GM18861 (cell line): ENCODE measurements around the gene SQOR.
"Not testable (repeated sequence)": the region's sequence is repeated elsewhere in the genome, so short reads cannot be mapped to it uniquely, and the experiment has no call there.

Experiments
- ATAC-seq: cut with Tn5 transposase; IDR thresholded peaks from one replicate; pipeline ENCODE4 v1.9.1; 2021; ENCODE audit not compliant: unreplicated experiment

SQOR gene

DNA sequence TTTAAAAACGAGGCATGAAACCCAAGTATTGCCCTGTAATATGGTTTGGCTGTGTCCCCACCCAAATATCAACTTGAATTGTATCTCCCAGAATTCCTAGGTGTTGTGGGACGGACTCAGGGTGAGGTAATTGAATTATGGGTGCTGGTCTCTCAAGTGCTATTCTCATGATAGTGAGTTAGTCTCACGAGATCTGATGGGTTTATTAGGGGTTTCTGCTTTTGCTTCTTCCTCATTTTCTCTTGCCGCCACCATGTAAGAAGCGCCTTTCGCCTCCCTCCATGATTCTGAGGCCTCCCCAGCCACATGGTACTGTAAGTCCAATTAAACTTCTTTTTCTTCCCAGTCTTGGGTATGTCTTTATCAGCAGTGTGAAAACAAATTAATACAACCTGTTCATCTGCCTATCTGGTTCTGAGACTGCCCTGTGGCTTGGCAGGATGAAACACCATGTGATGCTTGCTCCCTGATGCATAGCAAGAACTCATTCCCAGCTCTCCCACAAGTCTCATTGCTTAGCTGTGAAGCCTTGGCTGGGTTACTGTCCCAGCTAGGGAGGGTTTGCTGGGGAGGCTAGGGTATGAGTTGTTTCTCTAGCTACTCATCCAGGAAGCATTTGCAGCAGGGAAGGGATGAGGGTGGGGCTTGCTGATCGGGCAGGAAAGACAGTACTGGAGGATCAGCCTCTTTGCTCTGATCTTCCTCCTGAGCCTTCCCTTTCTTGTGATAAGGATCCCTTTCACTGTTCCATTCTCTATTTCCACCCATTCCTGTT, 3.7 kb upstream of the SQOR start:
- no peak for ATAC-seq

- ATAC-seq: no peak
Observed at GRCh38 chr15:45631776-45632175, 3.1 kb upstream of the SQOR start.

DNA sequence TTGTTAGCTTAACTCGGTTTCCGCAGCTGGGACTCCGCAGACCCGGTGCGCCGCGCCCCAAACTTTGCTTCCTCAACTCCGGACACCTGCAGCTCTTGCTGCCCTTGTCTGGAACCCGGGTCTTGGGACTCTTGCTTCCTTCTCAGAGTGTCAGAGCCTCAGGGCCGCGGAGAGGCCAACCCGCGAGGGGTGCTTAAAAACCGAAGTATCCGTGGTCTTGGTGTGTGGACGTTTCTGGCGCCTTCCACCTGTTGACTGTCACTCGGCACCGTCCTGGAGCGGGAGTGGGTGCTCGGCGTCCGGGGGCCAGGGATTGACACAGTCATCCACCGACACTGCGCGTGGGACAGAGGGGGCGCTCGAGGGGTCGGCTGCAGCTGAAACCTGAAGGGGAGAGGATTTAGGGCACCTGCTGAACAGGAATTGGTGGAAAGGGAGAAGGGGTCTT, 386 bp downstream of the SQOR start:
- ATAC-seq: peak; percentile 21

DNA sequence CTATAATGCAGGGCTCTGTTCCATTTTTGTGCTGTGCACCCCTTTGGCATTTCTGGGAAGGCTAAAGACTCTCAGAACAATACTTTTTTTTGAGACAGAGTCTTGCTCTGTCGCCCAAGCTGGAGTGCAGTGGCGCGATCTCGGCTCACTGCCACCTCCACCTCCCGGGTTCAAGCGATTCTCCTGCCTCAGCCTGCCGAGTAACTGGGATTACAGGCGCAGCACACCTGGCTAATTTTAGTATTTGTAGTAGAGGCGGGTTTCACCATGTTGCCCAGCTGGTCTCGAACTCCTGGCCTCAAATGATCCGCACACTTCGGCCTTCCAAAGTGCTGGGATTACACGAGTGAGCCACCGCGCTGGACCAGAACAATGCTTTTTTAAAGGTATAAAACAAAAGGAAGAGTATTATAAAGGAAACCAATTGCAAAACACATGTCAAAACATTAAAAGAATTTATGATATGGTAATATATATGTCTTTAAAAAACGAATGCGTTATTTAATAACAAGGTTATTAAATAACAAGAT, 999 bp downstream of the SQOR start:
- no peak for ATAC-seq

DNA sequence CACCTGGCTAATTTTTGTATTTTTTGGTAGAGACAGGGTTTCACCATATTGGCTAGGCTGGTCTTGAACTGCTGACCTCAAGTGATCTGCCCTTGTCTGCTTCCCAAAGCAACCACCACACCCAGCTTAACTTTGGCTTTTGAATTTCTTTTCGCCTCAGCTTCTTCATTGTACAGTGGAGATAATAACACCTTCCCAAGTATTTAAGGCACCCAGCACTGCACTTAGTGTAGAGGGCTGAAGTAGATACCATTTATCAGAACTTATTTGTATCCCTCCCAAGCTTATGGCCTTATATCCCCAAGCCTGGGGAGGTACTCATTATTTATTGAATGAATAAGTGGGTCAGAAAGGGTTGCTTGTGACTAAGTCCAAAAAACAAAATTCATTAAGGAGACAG, 2.3 kb downstream of the SQOR start:
- ATAC-seq: no peak

GRCh38 chr15:45637552-45638033, 2.8 kb downstream of the SQOR start:
- peak; percentile 43 for ATAC-seq

- ATAC-seq: no peak
Observed at GRCh38 chr15:45640616-45641015, 5.8 kb downstream of the SQOR start.

GRCh38 chr15:45641374-45641781, 6.5 kb downstream of the SQOR start:
- ATAC-seq: no peak

GRCh38 chr15:45641999-45642932, 7.4 kb downstream of the SQOR start:
- no peak for ATAC-seq

- no peak for ATAC-seq
Observed at GRCh38 chr15:45644437-45644836, 9.6 kb downstream of the SQOR start.

DNA sequence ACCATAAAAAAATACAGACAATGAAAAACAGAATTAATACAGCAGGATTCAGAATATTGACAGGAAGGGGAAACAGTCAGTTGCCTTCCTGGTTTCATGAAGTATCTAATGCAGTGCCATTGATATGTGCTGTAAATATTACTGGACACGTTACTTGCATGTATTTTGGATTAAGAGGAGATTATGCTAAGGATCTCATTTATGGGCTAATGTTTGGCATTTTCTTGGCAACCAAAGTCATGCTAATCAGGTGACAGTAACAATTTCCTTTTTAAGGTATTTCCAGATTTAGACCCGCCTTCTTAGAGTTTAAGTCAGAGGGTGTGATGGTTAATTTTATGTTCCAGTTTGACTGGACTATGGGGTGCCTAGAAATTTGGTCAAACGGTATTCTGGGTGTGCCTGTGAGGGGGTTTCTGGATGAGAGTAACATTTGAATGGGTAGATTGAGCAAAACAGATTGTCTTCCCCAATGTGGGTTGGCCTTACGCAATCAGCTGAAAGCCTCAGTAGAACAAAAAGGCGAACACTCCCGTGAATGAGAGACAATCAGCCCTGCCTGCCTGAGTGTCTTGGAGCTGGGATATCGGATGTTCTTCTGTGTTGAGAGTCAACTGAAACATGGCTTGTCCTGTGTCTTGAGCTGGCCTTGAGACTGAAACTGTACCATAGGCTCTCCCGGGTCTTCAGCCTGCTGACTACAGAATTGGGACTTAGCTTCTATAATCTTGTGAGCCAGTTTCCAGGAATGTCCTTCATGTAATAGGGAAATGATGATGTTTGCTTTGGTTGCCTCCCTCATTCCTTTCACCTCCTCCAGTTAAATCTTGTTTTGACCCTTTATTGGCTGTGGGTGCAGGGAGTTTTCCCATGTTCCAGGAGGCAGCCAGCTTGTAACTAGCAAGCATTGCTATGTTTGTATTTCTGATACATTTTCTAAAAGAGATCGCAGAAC, 10.5 kb downstream of the SQOR start:
- no peak for ATAC-seq

GRCh38 chr15:45646220-45646619, 11.4 kb downstream of the SQOR start:
- ATAC-seq: no peak

- no peak for ATAC-seq
Observed at GRCh38 chr15:45647828-45648227, 13.0 kb downstream of the SQOR start.

DNA sequence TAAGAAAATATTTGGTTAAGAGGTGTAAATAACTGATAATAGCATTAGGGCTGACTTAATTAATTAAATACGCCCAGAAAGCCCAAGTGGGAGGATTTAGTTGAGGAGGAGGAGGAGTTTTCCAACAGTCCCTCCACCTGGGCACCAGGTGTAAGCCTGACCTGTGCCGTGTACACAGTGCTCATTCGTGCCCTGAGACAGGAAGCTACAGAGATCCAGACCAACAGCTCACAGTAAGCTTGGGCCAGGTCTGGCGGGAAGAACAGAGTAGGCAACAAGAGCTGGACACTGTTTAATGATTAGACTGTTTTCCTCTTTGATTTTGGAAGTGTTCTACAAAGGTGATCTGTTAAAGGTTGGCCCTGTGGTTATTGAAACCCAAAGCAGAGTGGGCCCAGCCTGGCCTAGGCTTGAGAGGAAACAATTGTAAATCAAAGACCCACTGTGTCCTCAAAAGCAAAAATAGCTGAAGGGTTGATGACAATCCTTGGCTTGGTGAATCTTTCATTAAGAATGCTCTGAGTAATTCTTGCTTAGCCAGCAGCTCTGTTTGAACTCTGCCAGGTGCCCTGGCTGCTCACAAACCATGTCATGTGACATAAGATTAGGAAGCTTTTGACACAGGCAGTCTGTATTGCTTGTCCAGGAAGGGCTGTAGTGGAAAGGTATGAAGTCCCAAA, 13.8 kb downstream of the SQOR start:
- ATAC-seq: no peak

- ATAC-seq: not testable (repeated sequence)
Observed at GRCh38 chr15:45650007-45650406, 15.2 kb downstream of the SQOR start.

GRCh38 chr15:45650889-45651525, 16.2 kb downstream of the SQOR start:
- ATAC-seq: no peak

GRCh38 chr15:45653702-45654424, 19.0 kb downstream of the SQOR start:
- no peak for ATAC-seq

DNA sequence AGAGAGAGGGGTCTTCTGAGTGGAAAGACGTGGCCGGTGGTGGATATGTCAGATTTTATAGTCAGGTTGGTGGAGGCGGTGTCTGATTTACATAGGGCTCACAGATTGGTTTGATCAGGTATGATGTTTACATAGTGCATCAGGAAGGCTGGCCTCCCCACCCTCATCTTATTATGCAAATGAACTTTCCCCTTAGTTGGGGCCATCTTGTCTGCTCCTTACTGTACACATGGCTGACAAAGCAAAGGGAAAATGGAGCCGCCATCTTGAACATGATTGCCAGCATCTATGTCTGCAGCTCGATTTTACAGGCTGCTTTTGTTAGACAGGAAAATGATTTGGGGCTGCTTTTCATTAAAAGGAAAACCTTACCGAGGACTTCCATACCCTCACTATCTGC, 19.9 kb downstream of the SQOR start:
- ATAC-seq: no peak

GRCh38 chr15:45657254-45657653, 22.4 kb downstream of the SQOR start:
- no peak for ATAC-seq
